22Rv1 (cell line): ENCODE results near the gene KLHL12.

Experiments
- H3K27ac ChIP-seq: fragments of 450-650 bp; 2 replicates; pipeline ENCODE4 v1.5.1; 2017
- CTCF ChIP-seq: fragments of 450-650 bp; IDR thresholded peaks from 2 replicates; pipeline ENCODE4 v1.5.1; 2017; ENCODE audit warnings: mild to moderate bottlenecking
- ZFX ChIP-seq: fragments of 450-650 bp; IDR thresholded peaks from 2 replicates; pipeline ENCODE4 v1.6.1; 2017; ENCODE audit warnings: antibody characterized with exemption, borderline replicate concordance

Gene KLHL12

GRCh38 chr1:202861420-202862132 lies 65.5 kb downstream of the KLHL12 start:
- peak overlapping the region; percentile 42 for H3K27ac ChIP-seq
- TF ChIP-seq ZFX (no peak), CTCF (no peak)

GRCh38 chr1:202860744-202861419 lies 66.2 kb downstream of the KLHL12 start:
- no peak for TF ChIP-seq ZFX
- TF ChIP-seq CTCF = no peak

GRCh38 chr1:202858789-202859414 lies 68.1 kb downstream of the KLHL12 start:
- TF ChIP-seq CTCF (no peak), ZFX (no peak)
- no peak overlapping the region for H3K27ac ChIP-seq

More at GRCh38 chr1:202860744-202861419, 66.2 kb downstream of the KLHL12 start:
- H3K27ac ChIP-seq = peak overlapping the region; percentile 42

- no peak overlapping the region for H3K27ac ChIP-seq
- TF ChIP-seq CTCF (no peak), ZFX (no peak)
Observed at GRCh38 chr1:202858331-202858730, 68.7 kb downstream of the KLHL12 start.

- no peak overlapping the region for H3K27ac ChIP-seq
- TF ChIP-seq ZFX (no peak), CTCF (no peak)
Observed at GRCh38 chr1:202857136-202857610, 69.9 kb downstream of the KLHL12 start.

GRCh38 chr1:202856014-202856413 lies 71.0 kb downstream of the KLHL12 start:
- TF ChIP-seq CTCF = no peak
- no peak for TF ChIP-seq ZFX
- H3K27ac ChIP-seq = no peak overlapping the region
